GM18498 (cell line): ENCODE data around the gene HTN1.
A peak's percentile ranks its signal among the peaks of the same experiment; 100 is the strongest.
"Not testable (repeated sequence)": the region's sequence is repeated elsewhere in the genome, so short reads cannot be mapped to it uniquely, and the experiment has no call there.

Source experiments
- ATAC-seq: cut with Tn5 transposase; IDR thresholded peaks from one replicate; pipeline ENCODE4 v1.9.1; 2021; ENCODE audit warnings: mild to moderate bottlenecking, moderate library complexity; ENCODE audit not compliant: unreplicated experiment

The HTN1 gene

DNA sequence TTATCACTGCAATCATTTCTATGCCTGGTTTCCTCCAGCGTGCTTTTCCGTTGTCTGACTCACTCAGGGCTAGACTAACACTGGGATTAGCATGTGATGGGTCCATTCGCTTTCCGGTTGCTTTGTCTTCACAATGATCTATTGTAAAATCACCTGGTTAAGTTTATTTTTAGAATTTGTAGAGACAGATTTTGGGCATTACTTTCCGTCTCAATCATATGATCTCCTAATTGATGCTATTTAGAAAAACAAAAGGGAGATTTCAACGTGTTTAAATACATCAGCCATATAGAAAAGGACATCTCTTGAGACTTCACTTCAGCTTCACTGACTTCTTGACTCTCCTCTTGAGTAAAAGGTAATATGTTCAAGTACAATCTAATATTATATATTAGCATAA, at the start of gene HTN1:
HTN1 (plus strand) TSS at position 301 of the 400 bp plus-strand sequence. CDS start 2,639 bp downstream, outside the sequence.
- ATAC-seq, result not testable (repeated sequence)

DNA sequence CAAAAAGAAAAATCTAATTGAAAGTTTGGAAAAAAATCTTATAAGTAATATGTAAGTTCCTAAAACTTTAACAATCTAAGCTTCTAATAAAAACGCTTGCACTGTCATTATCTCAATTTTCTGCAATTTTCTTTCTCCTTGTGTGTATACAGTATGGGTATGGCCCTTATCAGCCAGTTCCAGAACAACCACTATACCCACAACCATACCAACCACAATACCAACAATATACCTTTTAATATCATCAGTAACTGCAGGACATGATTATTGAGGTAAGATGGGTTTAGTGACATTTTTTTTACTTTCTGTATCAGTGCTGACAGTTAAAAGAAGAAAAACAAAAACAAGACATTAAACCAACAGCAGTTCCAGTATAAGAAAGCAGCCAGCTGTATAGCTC, 49.5 kb upstream of the HTN1 start:
- ATAC-seq, result no peak

DNA sequence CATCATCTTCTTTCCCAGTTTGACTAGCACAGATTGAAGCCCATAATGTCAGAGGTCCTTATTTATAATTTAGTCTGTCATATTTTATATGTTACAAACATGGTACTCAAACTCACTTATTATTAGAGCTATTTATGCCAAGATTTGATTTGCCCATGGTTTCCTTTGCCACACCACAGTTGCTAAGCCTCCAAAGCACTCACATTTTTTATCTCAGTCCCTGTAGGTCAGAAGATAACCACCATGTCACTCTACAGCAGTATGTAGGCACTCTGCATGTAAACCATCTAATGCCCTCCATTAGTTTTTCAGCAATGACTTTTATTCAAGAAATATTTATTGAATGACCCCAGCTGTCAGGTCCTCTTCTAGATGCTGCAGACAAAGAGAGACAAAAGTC, 47.7 kb upstream of the HTN1 start:
- ATAC-seq, result no peak

DNA sequence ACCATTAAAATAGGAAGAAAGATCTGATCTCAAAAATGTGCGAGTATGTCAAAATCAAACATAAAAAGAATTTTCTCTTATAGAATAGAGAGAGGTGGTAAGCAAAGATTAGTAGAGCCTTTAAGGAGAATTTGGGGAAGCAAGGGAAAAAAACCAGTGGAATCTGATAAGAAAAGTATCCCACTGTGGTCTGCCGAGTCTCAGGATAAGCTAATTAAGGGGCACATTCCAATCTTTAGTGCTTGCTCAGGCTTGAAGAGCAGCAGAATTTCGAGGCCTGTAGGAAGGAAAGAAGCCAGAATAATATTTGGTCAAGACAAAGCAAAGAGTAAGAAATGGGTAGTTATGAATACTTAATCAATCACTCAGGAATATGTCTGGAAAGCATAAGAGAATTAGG, 41.5 kb upstream of the HTN1 start:
- ATAC-seq, result no peak

DNA sequence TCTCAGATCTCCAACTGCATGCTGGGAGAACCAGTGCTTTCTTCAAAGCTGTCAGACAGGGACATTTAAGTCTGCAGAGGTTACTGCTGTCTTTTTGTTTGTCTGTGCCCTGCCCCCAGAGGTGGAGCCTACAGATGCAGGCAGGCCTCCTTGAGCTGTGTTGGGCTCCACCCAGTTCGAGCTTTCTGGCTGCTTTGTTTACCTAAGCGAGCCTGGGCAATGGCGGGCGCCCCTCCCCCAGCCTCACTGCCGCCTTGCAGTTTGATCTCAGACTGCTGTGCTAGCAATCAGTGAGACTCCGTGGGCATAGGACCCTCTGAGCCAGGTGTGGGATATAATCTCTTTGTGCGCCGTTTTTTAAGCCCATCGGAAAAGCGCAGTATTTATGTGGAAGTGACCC, 31.2 kb upstream of the HTN1 start:
- ATAC-seq, result not testable (repeated sequence)

DNA sequence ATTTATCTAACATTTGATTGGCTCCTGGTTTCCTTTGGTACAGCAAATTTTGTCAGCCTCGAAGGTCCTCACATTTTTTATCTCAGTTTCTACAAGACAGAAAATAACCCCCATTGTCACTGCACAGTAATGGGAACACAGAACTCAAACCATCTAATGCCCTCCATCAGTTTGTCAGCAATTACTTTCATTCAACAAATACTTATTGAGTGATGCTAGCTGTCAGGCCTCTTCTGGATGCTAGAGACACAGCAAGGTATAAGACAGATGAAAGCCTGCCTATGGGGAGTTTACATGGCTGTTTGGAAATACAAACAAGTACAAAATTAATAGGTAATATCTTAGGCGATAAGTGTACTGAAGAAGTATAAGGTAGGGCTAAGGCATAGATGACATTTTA, 27.0 kb upstream of the HTN1 start:
- ATAC-seq, result no peak

DNA sequence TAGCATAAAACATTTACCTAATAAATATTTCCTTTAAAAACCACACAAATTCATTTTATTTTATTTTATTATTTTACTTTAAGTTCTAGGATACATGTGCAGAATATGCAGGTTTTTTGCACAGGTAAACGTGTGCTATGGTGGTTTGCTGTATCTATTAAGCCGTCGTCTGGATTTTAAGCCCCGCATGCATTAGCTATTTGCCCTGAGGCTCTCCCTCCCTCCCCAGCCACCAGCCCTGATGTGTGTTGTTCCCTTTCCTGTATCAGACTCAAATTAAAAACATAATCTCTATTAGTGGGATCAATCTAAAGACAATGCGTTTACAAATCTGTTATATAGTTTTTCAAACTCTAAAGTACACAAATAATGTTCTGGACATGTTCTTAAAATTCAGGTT, 23.2 kb upstream of the HTN1 start:
- ATAC-seq, result no peak

DNA sequence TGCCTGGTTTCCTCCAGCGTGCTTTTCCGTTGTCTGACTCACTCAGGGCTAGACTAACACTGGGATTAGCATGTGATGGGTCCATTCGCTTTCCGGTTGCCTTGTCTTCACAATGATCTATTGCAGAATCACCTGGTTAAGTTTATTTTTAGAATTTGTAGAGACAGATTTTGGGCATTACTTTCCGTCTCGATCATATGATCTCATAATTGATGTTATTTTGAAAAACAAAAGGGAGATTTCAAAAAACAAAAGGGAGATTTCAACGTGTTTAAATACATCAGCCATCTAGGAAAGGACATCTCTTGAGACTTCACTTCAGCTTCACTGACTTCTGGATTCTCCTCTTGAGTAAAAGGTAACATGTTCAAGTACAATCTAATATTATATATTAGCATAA, 22.1 kb upstream of the HTN1 start, which contains the start of gene HTN3:
HTN3 (plus strand) TSS at position 301 of the 400 bp plus-strand sequence. CDS start 2,282 bp downstream, outside the sequence.
- ATAC-seq, result not testable (repeated sequence)

DNA sequence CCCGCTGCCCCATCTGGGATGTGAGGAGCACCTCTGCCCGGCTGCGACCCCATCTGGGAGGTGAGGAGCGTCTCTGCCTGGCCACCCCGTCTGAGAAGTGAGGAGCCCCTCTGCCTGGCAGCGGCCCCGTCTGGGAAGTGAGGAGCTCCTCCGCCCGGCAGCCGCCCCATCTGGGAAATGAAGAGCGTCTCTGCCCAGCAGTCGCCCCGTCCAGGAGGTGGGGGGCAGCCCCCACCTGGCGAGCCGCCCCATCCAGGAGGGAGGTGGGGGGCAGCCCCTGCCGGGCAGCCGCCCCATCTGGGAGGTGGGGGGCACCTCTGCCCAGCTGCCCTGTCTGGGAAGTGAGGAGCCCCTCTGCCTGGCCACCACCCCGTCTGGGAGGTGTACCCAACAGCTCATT, 12.7 kb upstream of the HTN1 start:
- ATAC-seq, result not testable (repeated sequence)

DNA sequence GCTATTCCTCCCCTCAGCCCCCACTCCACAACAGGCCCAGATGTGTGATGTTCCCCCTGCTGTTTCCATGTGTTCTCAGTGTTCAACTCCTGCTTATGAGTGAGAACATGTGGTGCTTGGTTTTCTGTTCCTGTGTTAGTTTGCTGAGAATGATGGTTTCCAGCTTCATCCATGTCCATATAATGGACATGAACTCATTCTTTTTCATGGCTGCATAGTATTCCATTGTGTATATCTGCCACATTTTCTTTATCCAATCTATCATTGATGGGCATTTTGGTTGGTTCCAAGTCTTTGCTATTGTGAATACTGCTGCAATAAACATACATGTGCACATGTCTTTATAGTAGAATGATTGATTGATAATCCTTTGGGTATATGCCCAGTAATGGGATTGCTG, 10.3 kb upstream of the HTN1 start:
- not testable (repeated sequence) for ATAC-seq

DNA sequence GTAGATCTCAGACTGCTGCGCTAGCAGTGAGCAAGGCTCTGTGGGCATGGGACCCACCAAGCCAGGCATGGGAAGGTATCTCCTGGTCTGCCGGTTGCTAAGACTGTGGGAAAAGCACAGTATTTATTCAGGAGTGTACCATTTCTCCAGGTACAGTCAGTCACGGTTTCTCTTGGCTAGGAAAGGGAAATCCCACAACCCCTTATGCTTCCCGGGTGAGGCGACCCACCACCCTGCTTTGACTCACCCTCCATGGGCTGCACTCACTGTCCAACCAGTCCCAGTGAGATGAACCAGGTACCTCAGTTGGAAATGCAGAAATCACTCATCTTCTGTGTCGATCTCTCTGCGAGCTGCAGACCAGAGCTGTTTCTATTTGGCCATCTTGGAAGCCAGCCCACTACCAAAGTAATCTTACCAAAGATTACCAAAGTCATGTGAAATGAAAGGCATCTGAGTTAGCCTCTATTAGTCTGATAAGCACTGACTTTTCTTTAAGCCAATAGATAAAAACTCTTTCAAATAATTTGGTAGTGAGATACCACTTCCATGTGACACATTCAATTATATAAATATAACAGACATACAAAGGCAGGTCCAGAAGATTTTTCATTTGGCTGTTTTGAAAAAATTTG, 8.5 kb upstream of the HTN1 start:
- no peak for ATAC-seq

DNA sequence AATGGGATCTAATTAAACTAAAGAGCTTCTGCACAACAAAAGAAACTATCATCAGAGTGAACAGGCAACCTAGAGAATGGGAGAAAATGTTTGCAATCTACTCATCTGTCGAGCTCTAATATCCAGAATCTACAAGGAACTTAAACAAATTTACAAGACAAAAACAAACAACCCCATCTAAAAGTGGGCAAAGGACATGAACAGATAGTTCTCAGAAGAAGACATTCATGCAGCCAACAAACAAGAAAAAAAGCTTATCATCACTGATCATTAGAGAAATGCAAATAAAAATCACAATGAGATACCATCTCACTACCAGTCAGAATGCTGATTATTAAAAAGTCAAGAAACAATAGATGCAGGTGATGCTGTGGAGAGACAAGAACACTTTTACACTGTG, 6.3 kb downstream of the HTN1 start:
- ATAC-seq, result not testable (repeated sequence)

DNA sequence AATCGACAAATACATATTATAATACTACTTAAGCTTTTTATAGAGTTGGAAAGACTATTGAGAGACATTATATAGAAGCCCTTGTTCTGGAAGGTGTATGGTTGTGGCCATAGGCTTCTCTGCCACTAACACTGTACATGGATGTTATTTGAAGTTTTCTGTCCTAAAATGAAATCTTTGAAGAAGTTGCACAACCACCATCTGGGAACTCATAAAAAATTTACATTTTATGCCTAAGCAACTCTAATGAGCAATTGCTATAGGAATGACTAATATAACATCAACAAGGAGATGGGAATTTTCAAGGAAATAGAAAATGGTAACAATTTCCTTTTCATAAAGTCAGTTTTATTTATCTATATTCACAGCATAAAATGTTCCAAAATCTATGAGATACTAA, 7.4 kb downstream of the HTN1 start:
- ATAC-seq, result no peak

DNA sequence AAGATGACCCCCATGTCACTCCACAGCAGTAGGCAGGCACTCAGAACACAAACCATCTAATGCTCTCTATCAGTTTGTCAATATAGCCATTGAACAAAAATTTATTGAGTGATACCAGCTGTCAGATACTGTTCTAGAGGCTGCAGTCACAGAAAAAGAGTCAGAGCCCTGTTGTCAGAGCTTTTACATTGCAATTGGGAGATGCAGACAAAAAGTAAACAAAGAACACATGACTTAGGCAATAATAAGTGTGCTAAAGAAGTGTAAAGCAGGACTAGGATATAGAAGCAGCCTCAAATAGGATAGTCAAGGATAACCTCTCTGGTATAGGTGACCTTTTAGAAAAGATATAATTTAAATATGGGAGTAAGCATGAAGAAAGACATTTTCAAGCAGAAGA, 8.9 kb downstream of the HTN1 start:
- ATAC-seq, result no peak

DNA sequence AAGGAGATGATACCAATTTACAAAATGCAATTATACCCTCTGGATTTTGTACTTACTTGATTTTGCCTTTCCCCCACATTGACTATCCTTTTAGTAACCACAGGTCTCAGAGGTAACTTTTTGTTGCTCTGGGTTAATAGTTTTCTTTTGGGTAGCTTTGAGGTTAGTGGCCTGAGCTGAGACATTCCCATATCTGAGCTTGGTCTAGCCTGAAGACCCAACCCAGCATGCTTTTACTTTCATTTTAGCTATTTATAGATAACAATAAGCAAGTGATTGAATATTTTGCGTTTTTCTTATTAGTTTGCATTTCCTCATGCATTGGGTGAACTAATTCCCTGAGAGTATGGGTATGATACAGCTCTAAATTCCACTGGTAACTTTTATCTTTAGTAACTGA, 11.8 kb downstream of the HTN1 start:
- peak; percentile 91 for ATAC-seq

DNA sequence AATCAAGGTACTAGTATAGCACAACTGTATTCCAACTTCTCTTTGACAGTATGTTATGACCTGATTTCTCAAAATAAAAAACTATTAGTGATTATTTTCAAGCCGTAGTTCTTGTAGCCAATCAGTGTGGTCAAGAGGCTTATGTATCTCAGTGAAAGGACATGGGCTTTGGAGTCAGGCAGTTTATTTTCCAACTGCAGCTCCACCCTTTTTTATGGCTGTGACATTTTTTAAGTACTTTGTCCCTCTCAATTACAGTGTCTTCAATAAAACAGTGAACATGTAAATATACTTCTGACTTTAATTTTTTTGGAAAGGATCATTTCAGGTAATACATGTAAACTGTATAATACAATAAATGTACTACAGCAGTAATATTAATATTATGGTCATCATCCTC, 30.0 kb downstream of the HTN1 start:
- no peak for ATAC-seq

DNA sequence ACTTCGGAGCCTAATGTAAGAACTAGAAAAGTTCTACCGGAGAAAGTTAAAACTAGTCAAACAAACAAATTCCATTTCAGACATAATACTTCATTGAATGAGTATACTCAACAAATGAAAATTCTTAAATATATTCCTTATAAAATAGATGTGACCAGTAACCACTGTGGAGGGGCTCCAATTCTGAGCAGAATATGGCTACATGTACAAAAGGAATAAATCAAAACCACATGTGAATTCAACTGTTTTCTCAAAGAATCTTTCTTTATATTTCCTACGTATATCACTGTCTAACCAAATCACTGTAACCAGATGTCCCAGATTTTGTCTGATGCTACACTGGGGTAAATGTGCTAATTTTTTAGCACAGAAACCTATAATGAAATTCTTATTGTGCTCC, 49.0 kb downstream of the HTN1 start:
- ATAC-seq, result no peak
